ENCODE measurements around the gene GADL1. TPM values are rescaled to one million over a fixed set of nuclear protein-coding genes. Genes with fewer than 3 reads are reported as not detected.

GADL1 gene
- polyA plus RNA-seq, 1 donor (not counting 4 experiments of a cell fraction or from before 2014, with no cell fraction given): not detected

GRCh38 chr3:30855400-30856292, 38.8 kb downstream of the GADL1 start:
- Histone ChIP-seq H4K20me1 (ENCODE audit: control insufficient read depth, extremely low read depth, insufficient read depth, low read length) (no peaks in the 10 kb centered on the region), H3K4me2 (ENCODE audit: control insufficient read depth, extremely low read depth, insufficient read depth, low read depth, low read length) (no peak overlapping the region), H3K4me1 (ENCODE audit: control insufficient read depth, extremely low read depth, insufficient read depth, low read length) (no peaks in the 10 kb centered on the region), H3K9me3 (ENCODE audit: control insufficient read depth, low read depth, low read length) (no peaks in the 10 kb centered on the region), H3K27me3 (ENCODE audit: control insufficient read depth, extremely low read depth, insufficient read depth, low read length) (peaks cover 4% of the 10 kb centered on the region), H3K36me3 (ENCODE audit: control insufficient read depth in 2 of 2, extremely low read depth in 1 of 2, insufficient read depth in 2 of 2, low read length in 2 of 2) (no peaks in the 10 kb centered on the region), H3K79me2 (ENCODE audit: control insufficient read depth, insufficient read depth, low read length) (no peaks in the 10 kb centered on the region), H3K27ac (ENCODE audit: control insufficient read depth, insufficient read depth, low read length) (no peak overlapping the region), H3K9me1 (ENCODE audit: control insufficient read depth, extremely low read depth, insufficient read depth, low read length) (no peaks in the 10 kb centered on the region), H2AFZ (ENCODE audit: control insufficient read depth, low read length) (no peak overlapping the region), H3K4me3 (ENCODE audit: control insufficient read depth in 2 of 3, extremely low read depth in 1 of 3, insufficient read depth in 2 of 3, low read depth in 1 of 3, low read length in 3 of 3) (no peak overlapping the region), H3K9ac (ENCODE audit: control insufficient read depth, extremely low read depth, insufficient read depth, low read length) (no peak overlapping the region)
- TF ChIP-seq, protein P1, sequence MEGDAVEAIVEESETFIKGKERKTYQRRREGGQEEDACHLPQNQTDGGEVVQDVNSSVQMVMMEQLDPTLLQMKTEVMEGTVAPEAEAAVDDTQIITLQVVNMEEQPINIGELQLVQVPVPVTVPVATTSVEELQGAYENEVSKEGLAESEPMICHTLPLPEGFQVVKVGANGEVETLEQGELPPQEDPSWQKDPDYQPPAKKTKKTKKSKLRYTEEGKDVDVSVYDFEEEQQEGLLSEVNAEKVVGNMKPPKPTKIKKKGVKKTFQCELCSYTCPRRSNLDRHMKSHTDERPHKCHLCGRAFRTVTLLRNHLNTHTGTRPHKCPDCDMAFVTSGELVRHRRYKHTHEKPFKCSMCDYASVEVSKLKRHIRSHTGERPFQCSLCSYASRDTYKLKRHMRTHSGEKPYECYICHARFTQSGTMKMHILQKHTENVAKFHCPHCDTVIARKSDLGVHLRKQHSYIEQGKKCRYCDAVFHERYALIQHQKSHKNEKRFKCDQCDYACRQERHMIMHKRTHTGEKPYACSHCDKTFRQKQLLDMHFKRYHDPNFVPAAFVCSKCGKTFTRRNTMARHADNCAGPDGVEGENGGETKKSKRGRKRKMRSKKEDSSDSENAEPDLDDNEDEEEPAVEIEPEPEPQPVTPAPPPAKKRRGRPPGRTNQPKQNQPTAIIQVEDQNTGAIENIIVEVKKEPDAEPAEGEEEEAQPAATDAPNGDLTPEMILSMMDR (optimal IDR thresholded peaks at IDR 0.05 in 1 of 3, IDR thresholded peaks at IDR 0.05 in 1 of 3, conservative IDR thresholded peaks at IDR 0.05 in 1 of 3; ENCODE audit: extremely low read depth in 1 of 3, insufficient read depth in 2 of 3, low read length in 3 of 3): no peak
- no peak for TF ChIP-seq EZH2 (IDR thresholded peaks at IDR 0.05; ENCODE audit: low read length)
- FAIRE-seq (peak; percentile 71), DNase-seq (ENCODE audit: low read depth, low spot score) (peak; percentile 7)
- dilution Hi-C loops (cut with MboI; ENCODE audit: extremely low pct_ligation_motif_present, low sequenced_read_pairs): no loop called here

- Histone ChIP-seq H3K36me3 (ENCODE audit: control insufficient read depth in 2 of 2, extremely low read depth in 1 of 2, insufficient read depth in 2 of 2, low read length in 2 of 2) (no peaks in the 10 kb centered on the region), H3K9me3 (ENCODE audit: control insufficient read depth, low read depth, low read length) (no peaks in the 10 kb centered on the region), H3K4me2 (ENCODE audit: control insufficient read depth, extremely low read depth, insufficient read depth, low read depth, low read length) (no peak overlapping the region), H3K27ac (ENCODE audit: control insufficient read depth, insufficient read depth, low read length) (no peak overlapping the region), H3K9me1 (ENCODE audit: control insufficient read depth, extremely low read depth, insufficient read depth, low read length) (no peaks in the 10 kb centered on the region), H3K27me3 (ENCODE audit: control insufficient read depth, extremely low read depth, insufficient read depth, low read length) (no peaks in the 10 kb centered on the region), H3K4me3 (ENCODE audit: control insufficient read depth in 2 of 3, extremely low read depth in 1 of 3, insufficient read depth in 2 of 3, low read depth in 1 of 3, low read length in 3 of 3) (no peak overlapping the region), H3K79me2 (ENCODE audit: control insufficient read depth, insufficient read depth, low read length) (no peaks in the 10 kb centered on the region), H2AFZ (ENCODE audit: control insufficient read depth, low read length) (no peak overlapping the region), H4K20me1 (ENCODE audit: control insufficient read depth, extremely low read depth, insufficient read depth, low read length) (no peaks in the 10 kb centered on the region), H3K9ac (ENCODE audit: control insufficient read depth, extremely low read depth, insufficient read depth, low read length) (no peak overlapping the region), H3K4me1 (ENCODE audit: control insufficient read depth, extremely low read depth, insufficient read depth, low read length) (no peaks in the 10 kb centered on the region)
- no peak for TF ChIP-seq EZH2 (IDR thresholded peaks at IDR 0.05; ENCODE audit: low read length)
- TF ChIP-seq, protein P1 (optimal IDR thresholded peaks at IDR 0.05 in 1 of 3, IDR thresholded peaks at IDR 0.05 in 1 of 3, conservative IDR thresholded peaks at IDR 0.05 in 1 of 3; ENCODE audit: extremely low read depth in 1 of 3, insufficient read depth in 2 of 3, low read length in 3 of 3): no peak
- dilution Hi-C loops (cut with MboI; ENCODE audit: extremely low pct_ligation_motif_present, low sequenced_read_pairs): no loop called here
- no peak for DNase-seq (ENCODE audit: low read depth, low spot score)
- no peak for FAIRE-seq
Observed at GRCh38 chr3:30852833-30853232, 41.6 kb downstream of the GADL1 start.
